ENCODE data around the gene KCNV2.

Gene KCNV2

GRCh38 chr9:2761424-2761823 is 44.1 kb downstream of the KCNV2 start:
- DNase-seq: no peak

- DNase-seq: no peak
Measured at GRCh38 chr9:2764353-2764752, 47.0 kb downstream of the KCNV2 start.

GRCh38 chr9:2765250-2765880 is 48.1 kb downstream of the KCNV2 start:
- no peak for DNase-seq

GRCh38 chr9:2767800-2768677 is 50.7 kb downstream of the KCNV2 start:
- no peak for DNase-seq

GRCh38 chr9:2771087-2771486 is 53.8 kb downstream of the KCNV2 start:
- DNase-seq: no peak

- no peak for DNase-seq
Measured at GRCh38 chr9:2771661-2772060, 54.4 kb downstream of the KCNV2 start.

GRCh38 chr9:2777454-2777853 is 60.1 kb downstream of the KCNV2 start:
- no peak for DNase-seq

- DNase-seq: no peak
Measured at GRCh38 chr9:2778816-2779215, 61.5 kb downstream of the KCNV2 start.

All from activated CD4-positive, alpha-beta T cell treated with anti-CD3 and anti-CD28 coated beads for 4 hours (primary cell).